NCI-H2029 (cell line): Measurements from ENCODE around the gene TMEM60.
A peak's percentile ranks its signal among the peaks of the same experiment; 100 is the strongest.
"Not testable (repeated sequence)": the region's sequence is repeated elsewhere in the genome, so short reads cannot be mapped to it uniquely, and the experiment has no call there.

Experiments
- DNase-seq: peaks from one replicate; lab custom pipeline; 2025; lab: John Stamatoyannopoulos, UW

The TMEM60 gene

DNA sequence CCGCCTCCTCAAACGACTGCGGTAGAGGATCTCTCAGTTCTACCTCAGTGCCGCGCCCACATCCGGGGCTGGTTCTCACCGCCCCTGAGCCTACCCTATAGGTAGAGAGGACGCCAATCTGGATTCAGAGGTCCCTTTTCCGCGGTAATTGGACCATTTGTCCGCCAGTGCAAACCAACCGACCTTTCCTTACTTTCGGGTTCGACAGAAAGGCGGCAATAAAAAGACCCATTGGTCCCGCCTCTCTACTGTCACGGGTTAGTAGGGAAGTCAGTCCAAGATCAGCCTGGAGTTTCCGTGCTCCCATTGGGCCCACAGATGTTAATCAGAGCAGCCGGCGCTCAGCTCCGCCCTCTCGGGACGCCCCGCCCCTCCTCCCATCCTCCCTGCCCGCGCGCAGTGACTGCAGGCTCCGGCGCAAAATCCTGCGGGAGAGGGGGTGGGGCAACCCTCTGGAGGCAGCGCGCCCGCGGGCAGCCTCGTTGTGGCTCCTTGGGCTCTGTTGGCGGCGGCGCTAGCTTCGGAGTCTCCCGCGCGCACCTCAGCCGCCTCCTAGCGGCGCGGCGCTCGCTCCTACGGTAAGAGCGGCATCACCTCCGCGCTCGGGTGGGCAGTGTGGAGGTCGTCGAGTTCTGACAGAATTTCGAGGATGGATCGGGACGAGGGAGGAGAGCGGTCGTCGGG is at the start of gene TMEM60, which contains the start of gene PHTF2:
TMEM60 (minus strand) TSS at position 41 of the 684 bp plus-strand sequence. CDS start 4,061 bp downstream, outside the sequence.
PHTF2 (plus strand) TSS at position 380 of the 684 bp plus-strand sequence.
- peak; percentile 100 for DNase-seq

DNA sequence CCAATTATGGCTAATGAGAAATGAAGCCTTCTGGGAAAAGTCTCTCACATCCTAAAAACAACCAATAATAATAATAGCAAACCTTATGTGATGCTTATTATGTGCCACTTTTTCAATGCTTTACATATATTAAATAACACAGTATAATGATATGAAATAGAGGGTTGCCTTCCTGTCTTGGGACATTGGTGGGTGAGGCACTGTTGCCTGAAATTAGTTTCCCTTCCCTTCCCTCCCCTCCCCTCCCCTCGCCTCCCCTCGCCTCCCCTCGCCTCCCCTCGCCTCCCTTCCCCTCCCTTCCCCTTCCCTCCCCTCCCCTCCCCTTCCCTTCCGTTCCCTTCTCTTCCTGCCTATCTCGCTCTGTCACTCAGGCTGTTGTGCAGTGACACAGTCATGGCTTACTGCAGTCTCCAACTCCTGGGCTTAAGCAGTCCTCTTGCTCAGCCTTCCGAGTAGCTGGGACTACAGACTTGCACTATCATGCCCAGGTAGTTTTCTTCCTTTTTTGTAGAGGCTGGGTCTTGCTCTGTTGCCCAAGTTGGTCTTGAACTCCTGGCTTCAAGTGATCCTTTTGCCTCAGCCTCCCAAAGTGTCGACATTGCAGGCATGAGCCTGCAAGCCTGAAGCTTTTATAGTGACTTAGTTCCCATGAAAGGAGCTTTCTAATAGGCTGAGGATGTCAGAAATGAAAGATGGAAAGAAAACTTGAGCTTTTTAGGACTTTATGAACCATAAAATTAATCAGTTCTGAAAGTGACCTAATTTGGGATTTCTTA is 48.3 kb upstream of the TMEM60 start:
- no peak for DNase-seq

DNA sequence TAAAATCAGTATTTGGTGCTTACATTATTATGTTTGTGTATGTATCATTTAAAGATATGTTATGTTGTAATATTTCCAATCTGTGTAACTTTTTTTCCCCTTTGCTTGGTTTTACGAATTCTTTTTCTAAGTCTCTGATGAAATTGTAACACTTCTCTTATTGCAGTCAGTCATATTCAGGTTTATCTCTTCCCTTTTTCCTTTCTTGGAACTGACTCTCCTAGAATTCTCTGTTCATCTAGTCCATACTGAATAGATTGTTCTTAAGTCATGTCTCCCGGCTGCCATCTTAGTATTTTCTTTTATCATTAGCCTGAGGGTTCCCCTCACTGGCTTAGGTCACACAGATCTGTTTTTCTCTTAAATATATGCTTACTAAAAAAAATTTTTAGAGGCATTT is 45.0 kb upstream of the TMEM60 start:
- DNase-seq: no peak

DNA sequence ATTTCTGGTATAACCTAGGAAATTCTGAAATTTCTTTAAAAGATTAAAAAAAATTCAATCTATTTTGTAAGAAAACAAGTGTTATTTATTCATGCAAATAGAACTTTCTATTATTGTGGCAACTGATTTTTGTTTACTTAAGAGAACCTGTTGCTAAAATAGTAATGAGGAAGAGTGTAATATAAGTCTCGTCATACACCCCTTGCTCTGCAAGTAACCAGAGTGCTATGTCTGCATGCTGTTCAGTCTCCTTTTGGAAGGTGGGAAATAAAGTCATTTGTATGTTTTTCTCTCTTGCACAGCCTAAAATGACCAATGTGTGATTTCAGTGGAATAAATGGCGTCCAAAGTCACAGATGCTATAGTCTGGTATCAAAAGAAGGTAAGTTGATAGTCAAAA is 41.7 kb upstream of the TMEM60 start:
- no peak for DNase-seq

DNA sequence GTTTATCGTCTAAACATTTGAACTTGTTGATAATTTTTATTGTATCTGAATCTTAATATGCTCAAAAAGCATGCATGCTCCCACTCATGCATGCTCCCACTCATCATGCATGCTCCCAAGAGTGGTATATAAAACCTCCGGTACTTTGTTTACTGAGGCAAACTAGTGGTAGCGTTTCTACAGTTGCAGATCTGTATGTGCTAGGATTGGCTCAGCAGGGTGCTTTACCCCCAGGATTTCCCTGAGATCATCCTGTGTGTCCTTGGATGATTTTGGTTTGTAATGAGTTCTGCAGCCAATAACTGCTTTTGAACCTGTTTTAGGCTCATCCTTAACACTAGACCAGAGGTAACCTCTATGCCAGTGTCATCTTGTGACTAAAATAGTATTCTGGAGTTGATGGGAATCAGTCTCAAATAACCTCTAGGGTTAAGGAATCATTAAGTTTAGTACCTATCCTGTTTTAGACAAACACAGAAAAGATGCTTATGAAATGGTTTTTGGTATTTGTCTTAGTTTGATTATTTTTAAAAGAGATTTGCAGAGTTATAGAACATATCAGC is 40.8 kb upstream of the TMEM60 start:
- no peak for DNase-seq

DNA sequence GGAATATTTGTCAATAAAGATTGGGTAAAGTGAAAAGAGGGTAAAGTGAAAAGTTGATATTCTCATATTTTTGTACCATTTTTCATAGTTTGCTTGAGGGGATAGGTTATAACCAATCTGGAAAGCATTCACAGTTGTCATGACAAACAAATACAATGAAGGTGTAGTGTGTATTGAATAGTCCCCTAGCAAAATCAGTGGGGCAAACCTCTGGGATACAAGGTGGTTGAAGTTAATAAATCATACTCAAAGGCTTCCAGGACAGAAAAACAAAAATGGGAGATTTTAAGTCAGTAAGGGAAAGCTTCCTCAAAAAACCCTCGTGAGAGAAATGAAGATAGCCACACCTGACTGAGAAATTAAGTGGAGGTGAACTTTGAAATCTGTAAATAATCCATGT is 39.7 kb upstream of the TMEM60 start:
- no peak for DNase-seq

- DNase-seq: no peak
Observed at GRCh38 chr7:77837275-77837674, 39.0 kb upstream of the TMEM60 start.

GRCh38 chr7:77836425-77836824 is 38.2 kb upstream of the TMEM60 start:
- DNase-seq: not testable (repeated sequence)

- DNase-seq: no peak
Observed at GRCh38 chr7:77833136-77833535, 34.9 kb upstream of the TMEM60 start.

- no peak for DNase-seq
Observed at GRCh38 chr7:77831953-77832352, 33.7 kb upstream of the TMEM60 start.

GRCh38 chr7:77831481-77831880 is 33.2 kb upstream of the TMEM60 start:
- no peak for DNase-seq

DNA sequence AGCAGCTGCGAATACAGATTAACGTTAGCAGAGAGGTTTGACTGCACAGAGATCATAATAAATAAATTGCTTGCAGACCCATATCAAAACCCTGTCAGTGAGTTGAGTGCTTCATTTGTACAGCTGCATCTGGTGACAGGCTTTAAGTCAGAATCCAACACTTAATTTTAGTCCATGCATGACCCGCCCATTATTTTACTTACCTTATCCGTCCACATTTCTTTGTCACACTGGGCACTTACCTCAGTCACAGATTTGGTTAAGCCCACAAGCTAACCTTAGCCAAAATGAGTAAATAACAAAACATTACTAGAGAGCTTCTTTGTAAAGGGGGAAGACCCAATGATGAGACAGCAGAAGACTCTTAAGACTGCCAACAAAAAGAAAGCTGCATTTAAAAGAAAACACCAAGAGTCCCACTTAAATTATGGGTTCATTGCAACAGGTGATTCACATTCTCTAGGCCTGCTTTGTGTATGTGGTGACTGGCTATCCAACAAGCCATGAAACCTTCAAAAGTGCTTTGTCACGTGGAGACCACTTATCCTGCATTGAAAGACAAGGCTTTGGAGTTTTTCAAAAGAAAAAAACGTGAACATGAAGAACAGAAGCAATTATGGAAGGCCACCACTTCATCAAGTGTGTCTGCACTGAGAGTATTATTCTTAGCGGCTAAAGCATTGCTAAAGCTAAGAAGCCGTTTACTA is 32.6 kb upstream of the TMEM60 start:
- DNase-seq: no peak

DNA sequence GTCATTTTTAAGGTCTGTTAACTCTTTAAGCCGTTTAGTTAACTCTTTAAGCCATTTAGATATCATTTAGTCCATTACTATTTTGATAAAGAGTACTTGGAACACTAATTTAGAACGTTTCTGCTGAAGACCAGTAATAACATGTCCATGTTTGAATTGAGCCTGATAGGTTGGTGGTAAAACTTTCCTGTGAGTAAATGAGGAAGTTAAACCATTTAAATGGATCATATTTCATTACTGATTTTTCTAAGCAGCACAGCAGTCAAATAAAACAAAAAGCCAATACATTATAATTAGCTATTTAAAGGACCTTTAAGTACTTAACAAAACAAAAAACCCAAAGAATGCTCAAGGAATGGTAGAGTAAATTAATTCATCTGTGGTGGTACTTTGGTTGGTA is 29.8 kb upstream of the TMEM60 start:
- DNase-seq: no peak

GRCh38 chr7:77826300-77826699 is 28.1 kb upstream of the TMEM60 start:
- DNase-seq: no peak

DNA sequence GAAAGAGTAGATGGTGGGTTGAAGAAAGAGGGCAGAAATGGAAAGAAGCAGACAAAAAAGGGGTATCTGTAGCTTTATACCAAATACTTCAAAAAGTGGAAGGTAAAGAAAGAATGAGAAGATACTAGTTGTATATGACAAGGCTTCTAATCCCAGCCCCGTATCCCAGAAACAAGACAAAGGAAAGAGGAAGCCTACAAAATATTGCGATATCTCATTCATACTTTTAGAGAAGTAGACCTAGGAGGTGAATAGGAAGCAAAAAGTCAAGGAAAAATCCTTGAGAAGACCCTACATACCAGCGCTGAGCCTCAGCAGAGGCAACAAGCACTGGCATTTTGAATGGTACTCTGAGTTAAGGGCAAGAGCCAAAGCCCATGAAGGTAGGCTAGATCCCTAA is 26.9 kb upstream of the TMEM60 start:
- DNase-seq: no peak

GRCh38 chr7:77824636-77825035 is 26.4 kb upstream of the TMEM60 start:
- DNase-seq: no peak

GRCh38 chr7:77823787-77824186 is 25.6 kb upstream of the TMEM60 start:
- DNase-seq: no peak

- no peak for DNase-seq
Observed at GRCh38 chr7:77822269-77822668, 24.0 kb upstream of the TMEM60 start.

DNA sequence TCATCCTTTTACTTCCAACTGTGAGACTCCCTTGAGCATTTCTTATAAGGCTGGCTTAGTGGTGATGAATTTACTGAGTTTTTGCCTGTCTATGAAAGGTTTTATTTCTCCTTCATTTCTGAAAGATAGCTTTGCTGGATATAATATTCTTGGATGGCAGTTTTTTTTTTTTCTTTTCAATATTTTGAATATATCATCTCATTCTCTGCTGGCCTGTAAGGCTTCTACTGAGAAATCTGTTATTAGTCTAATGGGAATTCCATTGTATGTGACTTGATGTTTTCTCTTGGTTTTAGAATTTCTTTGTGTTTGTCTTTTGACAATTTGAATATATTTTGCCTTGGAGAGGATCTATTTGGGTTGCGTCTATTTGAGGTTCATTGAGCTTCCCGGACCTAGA is 22.7 kb upstream of the TMEM60 start:
- DNase-seq: no peak

DNA sequence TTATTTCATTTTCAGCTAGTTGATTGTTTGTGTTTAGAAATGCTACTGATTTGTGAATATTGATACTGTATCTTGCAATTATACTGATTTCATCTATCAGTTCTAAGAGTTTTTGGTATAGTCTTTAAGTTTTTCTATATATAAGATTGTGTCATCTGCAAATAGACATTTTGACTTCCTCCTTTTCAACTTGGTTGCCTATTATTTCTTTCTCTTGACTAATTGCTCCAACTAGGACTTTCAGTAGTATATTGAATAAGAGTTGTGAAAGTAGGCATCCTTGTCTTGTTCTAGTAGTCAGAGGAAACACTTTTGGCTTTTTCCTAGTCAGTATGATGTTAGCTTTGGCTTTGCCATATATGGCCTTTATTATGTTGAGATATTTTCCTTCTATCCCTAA is 20.8 kb upstream of the TMEM60 start:
- DNase-seq: no peak

DNA sequence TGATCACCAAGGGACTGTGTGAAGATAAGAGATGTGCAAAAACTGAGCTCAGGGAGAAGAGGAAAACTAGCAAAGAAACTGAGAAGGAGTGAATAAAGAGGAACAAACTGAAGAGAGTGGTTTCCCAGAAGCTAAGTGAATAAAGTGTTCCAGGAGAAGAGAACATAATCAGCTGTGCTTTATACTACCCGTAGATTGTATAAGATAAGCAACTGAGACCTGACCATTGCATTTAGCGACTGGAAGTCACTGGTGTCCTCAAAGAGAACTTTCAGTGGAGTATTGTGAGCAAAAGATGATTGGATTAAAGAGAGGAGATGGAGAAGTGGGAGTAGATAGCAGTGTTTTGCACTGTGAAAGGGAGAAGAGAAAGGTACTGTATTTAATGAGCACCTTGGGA is 14.9 kb upstream of the TMEM60 start:
- DNase-seq: no peak

- no peak for DNase-seq
Observed at GRCh38 chr7:77812290-77812685, 14.1 kb upstream of the TMEM60 start.
